Liver (tissue), 9 donors: ENCODE data around the gene ARFGAP2. TPM values are rescaled to one million over a fixed set of nuclear protein-coding genes. Genes with fewer than 3 reads are reported as not detected.

ENCODE experiments used
- DNase-seq: peaks from one replicate; pipeline ENCODE4 v3.0.0-alpha.2; 2017; ENCODE audit warnings: low spot score
- H3K27ac ChIP-seq, 2 donors: one replicate each; pipeline ENCODE4 v1.7.0; 2013; ENCODE audit warnings: inconsistent platforms in 2 of 2, low read length in 2 of 2, control low read depth in 1 of 2, low read depth in 1 of 2, mild to moderate bottlenecking in 1 of 2
- H3K27me3 ChIP-seq, 4 donors: one replicate each; pipeline versions ENCODE4 v1.6.1 to v1.7.0; 2013; ENCODE audit warnings: low read length in 3 of 4, inconsistent platforms in 1 of 4, mild to moderate bottlenecking in 1 of 4, moderate library complexity in 1 of 4; ENCODE audit not compliant: control insufficient read depth in 4 of 4, insufficient read depth in 4 of 4
- H3K36me3 ChIP-seq, 4 donors: one replicate each; pipeline versions ENCODE4 v1.6.1 to v1.7.0; 2013; ENCODE audit warnings: low read length in 3 of 4, mild to moderate bottlenecking in 3 of 4, low read depth in 1 of 4, moderate library complexity in 1 of 4; ENCODE audit not compliant: control insufficient read depth in 4 of 4, insufficient read depth in 3 of 4
- H3K4me1 ChIP-seq, 4 donors: one replicate each; pipeline versions ENCODE4 v1.6.1 to v1.7.0; 2013; ENCODE audit warnings: low read length in 3 of 4, mild to moderate bottlenecking in 3 of 4, moderate library complexity in 1 of 4; ENCODE audit not compliant: control insufficient read depth in 4 of 4, insufficient read depth in 4 of 4
- H3K4me3 ChIP-seq, 3 donors: one replicate each; pipeline versions ENCODE4 v1.6.1 to v1.7.0; 2013; ENCODE audit warnings: low read length in 3 of 3, control low read depth in 1 of 3, low read depth in 1 of 3, mild to moderate bottlenecking in 1 of 3
- H3K9ac ChIP-seq, 2 donors: one replicate each; pipeline ENCODE4 v1.7.0; 2013; ENCODE audit warnings: low read length in 2 of 2, mild to moderate bottlenecking in 2 of 2, moderate library complexity in 2 of 2, control low read depth in 1 of 2, low read depth in 1 of 2
- H3K9me3 ChIP-seq, 4 donors: one replicate each; pipeline versions ENCODE4 v1.6.1 to v1.7.0; 2013; ENCODE audit warnings: low read length in 3 of 4; ENCODE audit not compliant: control insufficient read depth in 4 of 4
- EGR1 ChIP-seq, 2 donors: IDR thresholded peaks; 2 replicates each; pipeline ENCODE4 v1.6.1; 2016 to 2018; ENCODE audit warnings: antibody characterized with exemption in 2 of 2, low read depth in 2 of 2
- FOXA1 ChIP-seq: IDR thresholded peaks from 2 replicates; pipeline ENCODE4 v1.6.1; 2016; ENCODE audit warnings: antibody characterized with exemption
- FOXA2 ChIP-seq: IDR thresholded peaks from 2 replicates; pipeline ENCODE4 v1.6.1; 2016; ENCODE audit warnings: antibody characterized with exemption
- GABPA ChIP-seq, 2 donors: IDR thresholded peaks in 1 of 2; conservative IDR thresholded peaks in 1 of 2; 2 replicates each; pipeline ENCODE4 v1.6.1; 2016; ENCODE audit warnings: antibody characterized with exemption in 2 of 2, mild to moderate bottlenecking in 1 of 2, moderate library complexity in 1 of 2
- HNF4A ChIP-seq, 2 donors: conservative IDR thresholded peaks; 2 replicates each; pipeline ENCODE4 v1.6.1; 2016; ENCODE audit warnings: antibody characterized with exemption in 2 of 2, mild to moderate bottlenecking in 2 of 2
- HNF4G ChIP-seq: IDR thresholded peaks from 2 replicates; pipeline ENCODE4 v1.6.1; 2016; ENCODE audit warnings: antibody characterized with exemption
- JUND ChIP-seq, 2 donors: IDR thresholded peaks; 2 replicates each; pipeline ENCODE4 v1.6.1; 2016; ENCODE audit warnings: antibody characterized with exemption in 2 of 2
- NR2F2 ChIP-seq: IDR thresholded peaks from 2 replicates; pipeline ENCODE4 v1.6.1; 2016; ENCODE audit warnings: antibody characterized with exemption
- RAD21 ChIP-seq, 2 donors: IDR thresholded peaks; 2 replicates each; pipeline ENCODE4 v1.6.1; 2016; ENCODE audit warnings: antibody characterized with exemption in 2 of 2, mild to moderate bottlenecking in 2 of 2
- RXRA ChIP-seq, 2 donors: IDR thresholded peaks; 2 replicates each; pipeline ENCODE4 v1.6.1; 2017 to 2018; ENCODE audit warnings: antibody characterized with exemption in 2 of 2, mild to moderate bottlenecking in 1 of 2
- TAF1 ChIP-seq: conservative IDR thresholded peaks from 2 replicates; pipeline ENCODE4 v1.6.1; 2016; ENCODE audit warnings: antibody characterized with exemption, mild to moderate bottlenecking
- YY1 ChIP-seq: IDR thresholded peaks from 2 replicates; pipeline ENCODE4 v1.6.1; 2016; ENCODE audit warnings: antibody characterized with exemption, mild to moderate bottlenecking
- WGBS: extraction: QIAGEN DNeasy Blood & Tissue Kit; methylation state at CpG from one replicate; pipeline ENCODE4 v1.1.7; 2013; 5-methylcytosine and 5-hydroxymethylcytosine counted together
- polyA plus RNA-seq, 2 donors: library from polyadenylated mRNA; stranded (reverse) in 1 of 2; unstranded in 1 of 2; fragments of 200-250 nt in 1 of 2; fragments of >200 nt in 1 of 2; fragmentation: Nextera tagmentation in 1 of 2; extraction: Ambion mirVana in 1 of 2; gene quantifications; one replicate each; pipeline versions ENCODE4 v1.2.1 to v1.2.3, GENCODE V29; 2013 to 2015
- total RNA-seq, 2 donors: library from RNA; depleted of rRNA; stranded (reverse); fragments of >200 nt; gene quantifications; one replicate each; pipeline ENCODE4 v1.2.3, GENCODE V29; 2014
- TF ChIP-seq, protein P1 (sequence below): fragments of 150-350 bp; IDR thresholded peaks from 2 replicates; pipeline ENCODE4 v1.5.1; 2017; ENCODE audit warnings: improper control_type of control experiment, low read depth, low read length; ENCODE audit not compliant: missing input control
- TF ChIP-seq, protein P2 (sequence below): IDR thresholded peaks from 2 replicates; pipeline ENCODE4 v1.6.1; 2016; ENCODE audit warnings: antibody characterized with exemption
- TF ChIP-seq, protein P3 (sequence below): IDR thresholded peaks from 2 replicates; pipeline ENCODE4 v1.6.1; 2016; ENCODE audit warnings: antibody characterized with exemption, mild to moderate bottlenecking
- donor health status: healthy.
- donor health status: healthy.
- donor health status: healthy.
- donor health status: healthy.
- donor health status: healthy.

Gene ARFGAP2
- total and polyA plus RNA-seq, 4 donors = 37.3 to 163 (median 53.0) TPM

GRCh38 chr11:47152953-47153950, 23.4 kb downstream of the ARFGAP2 start:
- H3K4me1 ChIP-seq = peaks cover 0 to 4% (median 0%) of the 10 kb centered on the region in 4 donors
- TF ChIP-seq EGR1 (IDR thresholded peaks at IDR 0.05; ENCODE audit: low read depth in 2 of 2) (no peak), RXRA (IDR thresholded peaks at IDR 0.05) (peak in 1 of 2 donors; percentile 42), HNF4G (peak; percentile 14), FOXA1 (no peak), JUND (IDR thresholded peaks at IDR 0.05) (no peak), NR2F2 (peak; percentile 86), HNF4A (conservative IDR thresholded peaks at IDR 0.05) (peak; percentile 53 to 75), YY1 (no peak), RAD21 (IDR thresholded peaks at IDR 0.05) (peak; percentile 99 to 100), GABPA (IDR thresholded peaks at IDR 0.05 in 1 of 2, conservative IDR thresholded peaks at IDR 0.05 in 1 of 2) (no peak)
- TF ChIP-seq, protein P1, sequence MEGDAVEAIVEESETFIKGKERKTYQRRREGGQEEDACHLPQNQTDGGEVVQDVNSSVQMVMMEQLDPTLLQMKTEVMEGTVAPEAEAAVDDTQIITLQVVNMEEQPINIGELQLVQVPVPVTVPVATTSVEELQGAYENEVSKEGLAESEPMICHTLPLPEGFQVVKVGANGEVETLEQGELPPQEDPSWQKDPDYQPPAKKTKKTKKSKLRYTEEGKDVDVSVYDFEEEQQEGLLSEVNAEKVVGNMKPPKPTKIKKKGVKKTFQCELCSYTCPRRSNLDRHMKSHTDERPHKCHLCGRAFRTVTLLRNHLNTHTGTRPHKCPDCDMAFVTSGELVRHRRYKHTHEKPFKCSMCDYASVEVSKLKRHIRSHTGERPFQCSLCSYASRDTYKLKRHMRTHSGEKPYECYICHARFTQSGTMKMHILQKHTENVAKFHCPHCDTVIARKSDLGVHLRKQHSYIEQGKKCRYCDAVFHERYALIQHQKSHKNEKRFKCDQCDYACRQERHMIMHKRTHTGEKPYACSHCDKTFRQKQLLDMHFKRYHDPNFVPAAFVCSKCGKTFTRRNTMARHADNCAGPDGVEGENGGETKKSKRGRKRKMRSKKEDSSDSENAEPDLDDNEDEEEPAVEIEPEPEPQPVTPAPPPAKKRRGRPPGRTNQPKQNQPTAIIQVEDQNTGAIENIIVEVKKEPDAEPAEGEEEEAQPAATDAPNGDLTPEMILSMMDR = peak; percentile 99
- TF ChIP-seq, protein P2, sequence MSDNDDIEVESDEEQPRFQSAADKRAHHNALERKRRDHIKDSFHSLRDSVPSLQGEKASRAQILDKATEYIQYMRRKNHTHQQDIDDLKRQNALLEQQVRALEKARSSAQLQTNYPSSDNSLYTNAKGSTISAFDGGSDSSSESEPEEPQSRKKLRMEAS = no peak
- DNase-seq = peak; percentile 81
- H3K27me3 ChIP-seq = no peaks in the 10 kb centered on the region
- no peak overlapping the region for H3K27ac ChIP-seq
- H3K36me3 ChIP-seq = no peaks in the 10 kb centered on the region
- no peak overlapping the region for H3K4me3 ChIP-seq
- no peak overlapping the region for H3K9ac ChIP-seq
- no peaks in the 10 kb centered on the region for H3K9me3 ChIP-seq
- 46% methylated on average over 11 of the region's 11 CpGs for WGBS

- WGBS = 83% methylated on average over 16 of the region's 16 CpGs
- peaks cover 0 to 4% (median 0%) of the 10 kb centered on the region in 4 donors for H3K4me1 ChIP-seq
- no peak for TF ChIP-seq TAF1
- no peak for TF ChIP-seq FOXA2
- TF ChIP-seq, protein P1 = no peak
- no peak for TF ChIP-seq RAD21 (IDR thresholded peaks at IDR 0.05)
- TF ChIP-seq, protein P3, sequence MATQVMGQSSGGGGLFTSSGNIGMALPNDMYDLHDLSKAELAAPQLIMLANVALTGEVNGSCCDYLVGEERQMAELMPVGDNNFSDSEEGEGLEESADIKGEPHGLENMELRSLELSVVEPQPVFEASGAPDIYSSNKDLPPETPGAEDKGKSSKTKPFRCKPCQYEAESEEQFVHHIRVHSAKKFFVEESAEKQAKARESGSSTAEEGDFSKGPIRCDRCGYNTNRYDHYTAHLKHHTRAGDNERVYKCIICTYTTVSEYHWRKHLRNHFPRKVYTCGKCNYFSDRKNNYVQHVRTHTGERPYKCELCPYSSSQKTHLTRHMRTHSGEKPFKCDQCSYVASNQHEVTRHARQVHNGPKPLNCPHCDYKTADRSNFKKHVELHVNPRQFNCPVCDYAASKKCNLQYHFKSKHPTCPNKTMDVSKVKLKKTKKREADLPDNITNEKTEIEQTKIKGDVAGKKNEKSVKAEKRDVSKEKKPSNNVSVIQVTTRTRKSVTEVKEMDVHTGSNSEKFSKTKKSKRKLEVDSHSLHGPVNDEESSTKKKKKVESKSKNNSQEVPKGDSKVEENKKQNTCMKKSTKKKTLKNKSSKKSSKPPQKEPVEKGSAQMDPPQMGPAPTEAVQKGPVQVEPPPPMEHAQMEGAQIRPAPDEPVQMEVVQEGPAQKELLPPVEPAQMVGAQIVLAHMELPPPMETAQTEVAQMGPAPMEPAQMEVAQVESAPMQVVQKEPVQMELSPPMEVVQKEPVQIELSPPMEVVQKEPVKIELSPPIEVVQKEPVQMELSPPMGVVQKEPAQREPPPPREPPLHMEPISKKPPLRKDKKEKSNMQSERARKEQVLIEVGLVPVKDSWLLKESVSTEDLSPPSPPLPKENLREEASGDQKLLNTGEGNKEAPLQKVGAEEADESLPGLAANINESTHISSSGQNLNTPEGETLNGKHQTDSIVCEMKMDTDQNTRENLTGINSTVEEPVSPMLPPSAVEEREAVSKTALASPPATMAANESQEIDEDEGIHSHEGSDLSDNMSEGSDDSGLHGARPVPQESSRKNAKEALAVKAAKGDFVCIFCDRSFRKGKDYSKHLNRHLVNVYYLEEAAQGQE = no peak
- TF ChIP-seq EGR1 (IDR thresholded peaks at IDR 0.05; ENCODE audit: low read depth in 2 of 2) = no peak
- TF ChIP-seq YY1 = no peak
- H3K9me3 ChIP-seq = no peaks in the 10 kb centered on the region
- H3K4me3 ChIP-seq = no peak overlapping the region
- no peak overlapping the region for H3K9ac ChIP-seq
- H3K27me3 ChIP-seq = no peaks in the 10 kb centered on the region
- DNase-seq = no peak
- H3K27ac ChIP-seq = no peak overlapping the region
- no peaks in the 10 kb centered on the region for H3K36me3 ChIP-seq
Observed at GRCh38 chr11:47152126-47152952, 24.3 kb downstream of the ARFGAP2 start.
